Hepatocyte (in vitro differentiated cells): ENCODE measurements around the gene TH.

Experiments
- CTCF ChIP-seq: fragments of 200-600 bp; sonication (generic); IDR thresholded peaks from 2 replicates; pipeline ENCODE4 v1.5.1; 2016; ENCODE audit warnings: antibody characterized with exemption, mild to moderate bottlenecking; ENCODE audit not compliant: poor library complexity
- EZH2 ChIP-seq: fragments of 200-600 bp; sonication (generic); IDR thresholded peaks from 2 replicates; pipeline ENCODE4 v1.6.1; 2016; ENCODE audit warnings: antibody characterized with exemption, mild to moderate bottlenecking, borderline replicate concordance
- EZH2phosphoT487 ChIP-seq: fragments of 200-600 bp; sonication (generic); IDR thresholded peaks from one replicate; pipeline ENCODE4 v1.6.1; 2018; ENCODE audit warnings: antibody characterized with exemption, mild to moderate bottlenecking, low read depth, moderate library complexity; ENCODE audit not compliant: unreplicated experiment, severe bottlenecking

- peak; percentile 81 for TF ChIP-seq CTCF
- TF ChIP-seq EZH2 = no peak
- TF ChIP-seq EZH2phosphoT487 = no peak
Observed at GRCh38 chr11:2194877-2195755, 23.5 kb upstream of the TH start.
